Stimulated activated naive B cell treated with anti-CD40 and anti-IgM and Interleukin-4, amounts not matched to agents 10 μg/mL and 1 μg/mL and 100 μg/mL, for 72 hours (primary cell): ENCODE measurements around the gene POGZ.
"Not testable (repeated sequence)": the region's sequence is repeated elsewhere in the genome, so short reads cannot be mapped to it uniquely, and the experiment has no call there.

Experiments
- ATAC-seq, 2 donors: fragments of 150-1000 bp; cut with Tn5 transposase; replicated peaks; 2 replicates each; pipeline ENCODE4 v1.10.0; 2021; ENCODE audit warnings: moderate library complexity in 1 of 2
- DNase-seq: peaks from one replicate; pipeline ENCODE4 v3.0.0; 2021
- H3K27ac Mint-ChIP-seq: one replicate; pipeline ENCODE4 v1.8.0; 2022; ENCODE audit warnings: mild to moderate bottlenecking, mixed read lengths
- H3K27me3 Mint-ChIP-seq, 2 donors: one replicate each; pipeline ENCODE4 v1.8.0; 2022; ENCODE audit warnings: mixed read lengths in 2 of 2
- H3K36me3 Mint-ChIP-seq, 2 donors: one replicate each; pipeline ENCODE4 v1.8.0; 2022; ENCODE audit warnings: mixed read lengths in 2 of 2, mild to moderate bottlenecking in 1 of 2
- H3K4me1 Mint-ChIP-seq, 2 donors: one replicate each; pipeline ENCODE4 v1.8.0; 2022; ENCODE audit warnings: mixed read lengths in 2 of 2, mild to moderate bottlenecking in 1 of 2
- H3K4me3 Mint-ChIP-seq, 2 donors: one replicate each; pipeline ENCODE4 v1.8.0; 2022; ENCODE audit warnings: mild to moderate bottlenecking in 2 of 2, mixed read lengths in 2 of 2, moderate library complexity in 1 of 2
- H3K9me3 Mint-ChIP-seq, 2 donors: one replicate each; pipeline ENCODE4 v1.8.0; 2022; ENCODE audit warnings: mixed read lengths in 2 of 2, mild to moderate bottlenecking in 1 of 2

The POGZ gene

GRCh38 chr1:151419819-151420218 lies 39.5 kb downstream of the POGZ start:
- Mint-ChIP-seq H3K4me3 (no peak overlapping the region), H3K36me3 (peaks cover 21 to 42% of the 10 kb centered on the region in 2 donors), H3K9me3 (no peaks in the 10 kb centered on the region), H3K27ac (peak overlapping the region; percentile 25), H3K27me3 (no peaks in the 10 kb centered on the region), H3K4me1 (peaks cover 2 to 6% of the 10 kb centered on the region in 2 donors)
- ATAC-seq (no peak), DNase-seq (no peak)

DNA sequence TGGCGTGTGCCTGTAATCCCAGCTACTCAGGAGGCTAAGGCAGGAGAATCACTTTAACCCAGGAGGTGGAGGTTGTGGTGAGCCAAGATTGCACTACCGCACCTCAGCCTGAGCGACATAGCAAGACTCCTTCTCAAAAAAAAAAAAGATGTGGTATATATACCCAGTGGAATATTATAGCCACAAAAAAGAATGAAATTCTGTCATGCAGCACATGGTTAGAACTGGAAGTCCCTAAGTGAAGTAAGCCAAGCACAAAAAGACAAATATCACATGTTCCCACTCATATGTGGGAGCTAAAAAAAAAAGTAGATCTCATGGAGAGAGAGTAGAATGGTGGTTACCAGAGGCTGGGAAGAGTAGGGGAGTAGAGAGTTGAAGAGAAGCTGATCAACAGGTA lies 41.2 kb downstream of the POGZ start:
- DNase-seq (no peak), ATAC-seq (peak; percentile 52 to 65)
- H3K27me3 Mint-ChIP-seq: no peaks in the 10 kb centered on the region
- H3K27ac Mint-ChIP-seq: peak overlapping the region; percentile 3
- peaks cover 20 to 39% of the 10 kb centered on the region in 2 donors for H3K36me3 Mint-ChIP-seq
- no peaks in the 10 kb centered on the region for H3K9me3 Mint-ChIP-seq
- no peak overlapping the region for H3K4me3 Mint-ChIP-seq
- peaks cover 2 to 6% of the 10 kb centered on the region in 2 donors for H3K4me1 Mint-ChIP-seq

DNA sequence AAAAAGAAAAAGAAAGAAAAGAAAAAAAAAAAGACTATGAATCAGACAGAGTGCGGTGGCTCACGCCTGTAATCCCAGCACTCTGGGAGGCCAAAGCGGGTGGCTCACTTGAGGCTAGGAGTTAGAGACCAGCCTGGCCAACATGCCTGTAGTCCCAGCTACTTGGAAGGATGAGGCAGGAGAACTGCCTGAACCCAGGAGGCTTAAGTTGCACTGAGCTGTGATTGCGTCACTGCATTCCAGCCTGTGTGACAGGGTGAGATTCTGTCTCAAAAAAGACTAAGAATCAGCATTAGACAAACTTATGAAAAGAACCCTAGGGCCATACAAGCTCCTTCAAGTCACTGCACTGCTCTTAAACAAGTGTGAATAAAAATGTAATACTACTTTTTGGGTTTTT lies 43.1 kb downstream of the POGZ start:
- Mint-ChIP-seq H3K9me3 (no peaks in the 10 kb centered on the region), H3K36me3 (peaks cover 28 to 41% of the 10 kb centered on the region in 2 donors), H3K27ac (no peak overlapping the region)

GRCh38 chr1:151411884-151412283 lies 47.4 kb downstream of the POGZ start:
- no peak for ATAC-seq
- H3K4me1 Mint-ChIP-seq: no peaks in the 10 kb centered on the region
- peaks cover 37 to 51% of the 10 kb centered on the region in 2 donors for H3K36me3 Mint-ChIP-seq

More for the DNA sequence above, 43.1 kb downstream of the POGZ start:
- Mint-ChIP-seq H3K27me3 (no peaks in the 10 kb centered on the region), H3K4me1 (peaks cover 2 to 6% of the 10 kb centered on the region in 2 donors), H3K4me3 (no peak overlapping the region)
- DNase-seq: no peak
- no peak for ATAC-seq

DNA sequence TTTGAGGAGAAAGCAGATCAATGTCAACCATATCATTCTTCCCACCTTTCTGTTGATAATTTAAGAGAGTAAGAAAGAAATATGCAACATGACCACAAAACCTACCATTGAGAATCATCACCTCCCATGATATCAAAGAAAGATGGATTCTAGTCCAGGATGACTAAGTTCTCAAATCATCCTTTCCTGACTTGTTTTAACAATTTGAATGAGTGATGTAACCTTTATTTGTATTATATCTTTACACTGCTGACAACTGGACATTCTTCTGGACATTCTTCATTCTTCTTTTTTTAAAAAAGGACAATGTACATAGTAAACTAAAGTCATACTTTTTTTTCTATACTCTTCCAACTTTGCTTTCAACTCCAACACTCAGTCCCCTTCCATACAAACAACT lies 50.4 kb downstream of the POGZ start:
- DNase-seq (no peak), ATAC-seq (no peak)
- Mint-ChIP-seq H3K27me3 (no peaks in the 10 kb centered on the region), H3K9me3 (no peaks in the 10 kb centered on the region), H3K27ac (peak overlapping the region; percentile 56), H3K4me3 (no peak overlapping the region), H3K36me3 (peaks cover 35 to 56% of the 10 kb centered on the region in 2 donors), H3K4me1 (peaks cover 0 to under 1% of the 10 kb centered on the region in 2 donors)

More at GRCh38 chr1:151411884-151412283, 47.4 kb downstream of the POGZ start:
- no peaks in the 10 kb centered on the region for H3K27me3 Mint-ChIP-seq
- DNase-seq: no peak
- H3K27ac Mint-ChIP-seq: no peak overlapping the region
- no peak overlapping the region for H3K4me3 Mint-ChIP-seq
- H3K9me3 Mint-ChIP-seq: no peaks in the 10 kb centered on the region

DNA sequence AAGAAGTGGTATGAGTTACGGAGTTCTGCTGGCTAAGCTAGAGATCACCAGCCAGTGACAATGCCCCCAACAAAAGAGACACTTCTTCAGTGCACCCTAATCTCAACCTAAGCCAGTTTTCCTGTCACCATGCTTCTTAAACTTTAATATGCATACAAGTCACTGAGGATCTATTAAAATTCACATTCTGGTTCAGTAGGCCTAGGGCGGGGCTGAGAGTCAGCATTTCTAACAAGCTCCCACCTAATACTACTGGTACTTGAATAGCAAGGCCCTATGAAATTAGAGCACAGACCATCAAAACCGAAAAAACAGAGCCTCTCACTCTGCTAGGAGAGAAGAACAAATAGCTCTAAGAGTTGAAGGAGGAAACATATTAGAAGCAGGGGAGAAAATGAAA lies 52.0 kb downstream of the POGZ start:
- peaks cover 33 to 58% of the 10 kb centered on the region in 2 donors for H3K36me3 Mint-ChIP-seq
- ATAC-seq: no peak

GRCh38 chr1:151406176-151406575 lies 53.1 kb downstream of the POGZ start:
- Mint-ChIP-seq H3K27me3 (no peaks in the 10 kb centered on the region), H3K27ac (peak overlapping the region; percentile 70), H3K4me3 (no peak overlapping the region), H3K9me3 (no peaks in the 10 kb centered on the region), H3K4me1 (peaks cover 4 to 6% of the 10 kb centered on the region in 2 donors), H3K36me3 (peaks cover 35 to 60% of the 10 kb centered on the region in 2 donors)
- ATAC-seq: no peak
- no peak for DNase-seq

More for the DNA sequence above, 52.0 kb downstream of the POGZ start:
- no peaks in the 10 kb centered on the region for H3K27me3 Mint-ChIP-seq
- peaks cover 0 to 4% of the 10 kb centered on the region in 2 donors for H3K4me1 Mint-ChIP-seq
- H3K27ac Mint-ChIP-seq: peak overlapping the region; percentile 7
- H3K4me3 Mint-ChIP-seq: no peak overlapping the region
- DNase-seq: no peak
- no peaks in the 10 kb centered on the region for H3K9me3 Mint-ChIP-seq

- Mint-ChIP-seq H3K4me1 (peaks cover 12 to 13% of the 10 kb centered on the region in 2 donors), H3K27ac (no peak overlapping the region), H3K36me3 (peaks cover 38 to 62% of the 10 kb centered on the region in 2 donors), H3K9me3 (no peaks in the 10 kb centered on the region), H3K4me3 (no peak overlapping the region), H3K27me3 (no peaks in the 10 kb centered on the region)
- DNase-seq: no peak
- no peak for ATAC-seq
Measured at GRCh38 chr1:151405187-151405951, 53.9 kb downstream of the POGZ start.

- Mint-ChIP-seq H3K36me3 (peaks cover 39 to 61% of the 10 kb centered on the region in 2 donors), H3K27me3 (no peaks in the 10 kb centered on the region), H3K4me3 (no peak overlapping the region), H3K27ac (peak overlapping the region; percentile 83), H3K4me1 (peaks cover 17 to 23% of the 10 kb centered on the region in 2 donors), H3K9me3 (no peaks in the 10 kb centered on the region)
- ATAC-seq (no peak), DNase-seq (no peak)
Measured at GRCh38 chr1:151403612-151404011, 55.7 kb downstream of the POGZ start.

DNA sequence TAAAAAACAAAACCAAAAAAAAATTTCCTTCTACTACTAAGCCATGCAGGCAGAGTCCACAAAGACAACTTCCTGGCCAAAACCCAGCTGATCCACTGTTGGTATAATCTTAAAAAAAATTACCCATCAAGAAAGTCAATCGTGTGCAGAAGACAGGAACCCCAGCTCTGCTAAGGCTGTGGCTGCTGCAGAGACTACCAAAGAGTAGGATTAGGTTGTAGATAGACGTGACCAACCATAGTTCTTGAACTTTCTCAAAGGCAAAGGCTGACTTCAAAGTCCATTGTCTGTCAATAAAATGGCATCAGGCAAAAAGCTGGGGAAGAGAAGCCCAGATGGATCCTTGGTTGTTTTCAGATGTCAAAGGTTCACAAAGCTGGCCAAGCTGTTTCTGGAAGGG lies 56.5 kb downstream of the POGZ start:
- H3K4me3 Mint-ChIP-seq: no peak overlapping the region
- ATAC-seq (no peak), DNase-seq (no peak)
- H3K27me3 Mint-ChIP-seq: no peaks in the 10 kb centered on the region
- no peak overlapping the region for H3K27ac Mint-ChIP-seq
- H3K36me3 Mint-ChIP-seq: peaks cover 39 to 61% of the 10 kb centered on the region in 2 donors
- peaks cover 18 to 23% of the 10 kb centered on the region in 2 donors for H3K4me1 Mint-ChIP-seq
- H3K9me3 Mint-ChIP-seq: no peaks in the 10 kb centered on the region

- no peak overlapping the region for H3K27ac Mint-ChIP-seq
- no peak for DNase-seq
- no peaks in the 10 kb centered on the region for H3K27me3 Mint-ChIP-seq
- H3K4me3 Mint-ChIP-seq: peak overlapping the region in 1 of 2 donors; percentile 29
- no peaks in the 10 kb centered on the region for H3K9me3 Mint-ChIP-seq
- no peak for ATAC-seq
- H3K4me1 Mint-ChIP-seq: peaks cover 18 to 23% of the 10 kb centered on the region in 2 donors
- peaks cover 34 to 54% of the 10 kb centered on the region in 2 donors for H3K36me3 Mint-ChIP-seq
Measured at GRCh38 chr1:151401860-151402259, 57.4 kb downstream of the POGZ start.

- peak overlapping the region; percentile 98 for H3K27ac Mint-ChIP-seq
- peaks cover 32 to 51% of the 10 kb centered on the region in 2 donors for H3K36me3 Mint-ChIP-seq
- peaks cover 18 to 23% of the 10 kb centered on the region in 2 donors for H3K4me1 Mint-ChIP-seq
- no peaks in the 10 kb centered on the region for H3K9me3 Mint-ChIP-seq
- ATAC-seq (no peak), DNase-seq (no peak)
- peak overlapping the region; percentile 92 to 97 for H3K4me3 Mint-ChIP-seq
- H3K27me3 Mint-ChIP-seq: no peaks in the 10 kb centered on the region
Measured at GRCh38 chr1:151401125-151401788, 58.0 kb downstream of the POGZ start.

DNA sequence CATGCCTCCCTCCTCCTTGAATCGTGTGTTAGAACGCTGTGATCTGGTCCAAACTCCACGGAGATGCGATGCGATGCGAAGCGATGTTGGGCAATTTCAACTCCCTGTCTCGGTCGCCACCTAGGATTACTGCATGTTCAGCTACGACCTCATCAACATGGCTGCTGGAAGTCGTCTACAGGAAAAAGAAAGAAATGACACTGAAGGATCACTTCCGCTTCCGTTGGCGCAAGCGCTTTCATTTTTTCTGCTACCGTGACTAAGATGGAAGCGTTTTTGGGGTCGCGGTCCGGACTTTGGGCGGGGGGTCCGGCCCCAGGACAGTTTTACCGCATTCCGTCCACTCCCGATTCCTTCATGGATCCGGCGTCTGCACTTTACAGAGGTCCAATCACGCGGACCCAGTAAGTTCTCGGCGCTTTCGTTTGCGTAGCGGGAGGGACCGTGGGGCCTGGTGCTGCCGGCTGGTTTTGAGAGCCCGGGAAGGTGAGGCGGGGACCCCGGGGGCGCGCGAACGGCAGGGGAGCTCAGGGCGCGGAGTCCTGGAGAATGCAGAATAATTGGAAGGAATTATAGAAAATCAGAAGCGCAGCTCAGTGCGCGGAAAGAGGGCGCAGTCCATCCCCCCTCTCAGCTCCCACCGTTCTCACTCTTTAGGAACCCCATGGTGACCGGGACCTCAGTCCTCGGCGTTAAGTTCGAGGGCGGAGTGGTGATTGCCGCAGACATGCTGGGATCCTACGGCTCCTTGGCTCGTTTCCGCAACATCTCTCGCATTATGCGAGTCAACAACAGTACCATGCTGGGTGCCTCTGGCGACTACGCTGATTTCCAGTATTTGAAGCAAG lies 59.7 kb downstream of the POGZ start, which contains the start of gene PSMB4:
Gene PSMB4, plus strand, starts transcription at position 250 of the 848 bp plus-strand sequence. Its CDS starts 15 bp downstream, at position 265.
- Mint-ChIP-seq H3K27me3 (no peaks in the 10 kb centered on the region), H3K4me1 (peaks cover 18 to 23% of the 10 kb centered on the region in 2 donors), H3K36me3 (peaks cover 26 to 38% of the 10 kb centered on the region in 2 donors), H3K27ac (peak within 1 kb of the TSS; percentile 98), H3K9me3 (no peaks in the 10 kb centered on the region), H3K4me3 (peak within 1 kb of the TSS; percentile 92 to 97)
- peak; percentile 76 for DNase-seq
- ATAC-seq: peak; percentile 94 to 95

- not testable (repeated sequence) for ATAC-seq, H3K27ac Mint-ChIP-seq, H3K9me3 Mint-ChIP-seq, H3K4me3 Mint-ChIP-seq, H3K27me3 Mint-ChIP-seq, DNase-seq
- H3K4me1 Mint-ChIP-seq: peaks cover 13 to 20% of the 10 kb centered on the region in 2 donors
- H3K36me3 Mint-ChIP-seq: peaks cover 18 to 19% of the 10 kb centered on the region in 2 donors
Measured at GRCh38 chr1:151396265-151396664, 63.0 kb downstream of the POGZ start.
